GM12892 (cell line): Measurements from ENCODE around the gene MSX1.

Experiments
- POLR2A ChIP-seq: IDR thresholded peaks from 2 replicates; pipeline ENCODE4 v1.6.1; 2011; ENCODE audit warnings: low read depth, low read length, control low read depth
- POLR2AphosphoS5 ChIP-seq: IDR thresholded peaks from 2 replicates; pipeline ENCODE4 v1.6.1; 2011; ENCODE audit warnings: low read depth, low read length, control low read depth

DNA sequence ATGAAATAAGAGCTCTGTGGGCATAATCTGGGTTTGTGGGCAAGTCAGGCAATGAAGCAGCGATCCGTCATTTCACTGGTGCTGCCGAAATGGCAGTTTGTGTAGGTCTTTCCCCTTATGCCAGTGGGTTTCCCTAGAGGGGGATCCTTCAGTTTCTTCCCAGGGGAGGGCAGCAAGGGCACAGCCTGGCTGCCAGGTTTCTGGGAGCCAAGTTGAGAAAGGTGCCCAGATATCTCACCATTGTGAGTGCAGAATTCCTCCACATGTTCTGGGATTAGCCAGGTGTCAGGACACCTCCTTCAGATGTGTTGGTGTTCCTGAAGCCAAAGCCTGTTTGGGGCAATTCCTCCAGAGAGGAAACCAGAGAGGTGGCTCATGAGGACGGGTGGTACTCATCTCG, 28.0 kb downstream of the MSX1 start:
- TF ChIP-seq POLR2AphosphoS5 (no peak), POLR2A (no peak)
